H9 (cell line): ENCODE data around the gene ZNF638. TPM values are rescaled to one million over a fixed set of nuclear protein-coding genes. Genes with fewer than 3 reads are reported as not detected.
A peak's percentile ranks its signal among the peaks of the same experiment; 100 is the strongest.

Experiments used
- DNase-seq: peaks from one replicate; pipeline ENCODE4 v3.0.0-alpha.2; 2017
- H2AFZ ChIP-seq: one replicate; pipeline ENCODE4 v1.6.1; 2013; ENCODE audit warnings: mild to moderate bottlenecking, low read length, control low read depth, moderate library complexity
- H2AK5ac ChIP-seq: 2 replicates; pipeline ENCODE4 v1.6.1; 2013; ENCODE audit warnings: low read length, control low read depth, mixed read lengths; ENCODE audit not compliant: insufficient read length
- H2BK120ac ChIP-seq: one replicate; pipeline ENCODE4 v1.6.1; 2013; ENCODE audit warnings: low read depth, mild to moderate bottlenecking, low read length, control low read depth, inconsistent platforms; ENCODE audit not compliant: poor library complexity, severe bottlenecking
- H2BK12ac ChIP-seq: 2 replicates; pipeline ENCODE4 v1.6.1; 2013; ENCODE audit warnings: low read length, control low read depth, mixed read lengths, low read depth; ENCODE audit not compliant: insufficient read length
- H2BK15ac ChIP-seq: 2 replicates; pipeline ENCODE4 v1.6.1; 2013; ENCODE audit warnings: low read depth, low read length, control low read depth
- H2BK20ac ChIP-seq: one replicate; pipeline ENCODE4 v1.6.1; 2013; ENCODE audit warnings: low read depth, mild to moderate bottlenecking, low read length, control low read depth, inconsistent platforms; ENCODE audit not compliant: poor library complexity, severe bottlenecking
- H2BK5ac ChIP-seq: 2 replicates; pipeline ENCODE4 v1.6.1; 2013; ENCODE audit warnings: low read length, control low read depth, mixed read lengths; ENCODE audit not compliant: insufficient read length
- H3K14ac ChIP-seq: 2 replicates; pipeline ENCODE4 v1.6.1; 2013; ENCODE audit warnings: low read length, control low read depth; ENCODE audit not compliant: insufficient read depth
- H3K18ac ChIP-seq: 2 replicates; pipeline ENCODE4 v1.6.1; 2013; ENCODE audit warnings: low read depth, mild to moderate bottlenecking, mixed read lengths, low read length, control low read depth; ENCODE audit not compliant: insufficient read length
- H3K23ac ChIP-seq: 2 replicates; pipeline ENCODE4 v1.6.1; 2013; ENCODE audit warnings: low read length, control low read depth, mixed read lengths, low read depth; ENCODE audit not compliant: insufficient read length
- H3K23me2 ChIP-seq: 2 replicates; pipeline ENCODE4 v1.6.1; 2013; ENCODE audit warnings: low read depth, mild to moderate bottlenecking, mixed read lengths, low read length, control low read depth; ENCODE audit not compliant: insufficient read length, poor library complexity, severe bottlenecking
- H3K27ac ChIP-seq: 2 replicates; pipeline ENCODE4 v1.5.1; 2013; ENCODE audit warnings: low read length, control low read depth, mixed read lengths, low read depth; ENCODE audit not compliant: insufficient read length
- H3K27me3 ChIP-seq: 2 replicates; pipeline ENCODE4 v1.6.1; 2013; ENCODE audit warnings: low read length, control low read depth, inconsistent platforms; ENCODE audit not compliant: insufficient read depth
- H3K4ac ChIP-seq: 2 replicates; pipeline ENCODE4 v1.6.1; 2013; ENCODE audit warnings: low read depth, mild to moderate bottlenecking, control low read depth, inconsistent platforms, low read length, moderate library complexity
- H3K4me1 ChIP-seq: 2 replicates; pipeline ENCODE4 v1.6.1; 2013; ENCODE audit warnings: low read length, control low read depth, inconsistent platforms; ENCODE audit not compliant: insufficient read depth
- H3K4me2 ChIP-seq: 2 replicates; pipeline ENCODE4 v1.6.1; 2013; ENCODE audit warnings: low read length, control low read depth, mixed read lengths; ENCODE audit not compliant: insufficient read length, insufficient read depth
- H3K56ac ChIP-seq: 2 replicates; pipeline ENCODE4 v1.6.1; 2013; ENCODE audit warnings: low read depth, mild to moderate bottlenecking, mixed read lengths, low read length, control low read depth; ENCODE audit not compliant: insufficient read length
- H3K79me1 ChIP-seq: 2 replicates; pipeline ENCODE4 v1.6.1; 2013; ENCODE audit warnings: low read depth, mild to moderate bottlenecking, moderate library complexity, low read length, control low read depth, inconsistent platforms; ENCODE audit not compliant: insufficient read depth, poor library complexity, severe bottlenecking
- H3K79me2 ChIP-seq: 2 replicates; pipeline ENCODE4 v1.6.1; 2013; ENCODE audit warnings: low read length, control low read depth, inconsistent platforms; ENCODE audit not compliant: insufficient read depth
- H3K9ac ChIP-seq: 2 replicates; pipeline ENCODE4 v1.6.1; 2013; ENCODE audit warnings: low read length, control low read depth, mixed read lengths; ENCODE audit not compliant: insufficient read length; ENCODE audit errors: extremely low read depth
- H3K9me3 ChIP-seq: one replicate; pipeline ENCODE4 v1.6.1; 2013; ENCODE audit warnings: low read depth, low read length, inconsistent platforms; ENCODE audit not compliant: control insufficient read depth
- H3T11ph ChIP-seq: one replicate; pipeline ENCODE4 v1.6.1; 2013; ENCODE audit warnings: mild to moderate bottlenecking, low read length, control low read depth, inconsistent platforms
- H4K20me1 ChIP-seq: one replicate; pipeline ENCODE4 v1.6.1; 2013; ENCODE audit not compliant: control insufficient read depth, insufficient read length, insufficient read depth
- H4K5ac ChIP-seq: 2 replicates; pipeline ENCODE4 v1.6.1; 2013; ENCODE audit warnings: low read depth, mild to moderate bottlenecking, mixed read lengths, low read length, control low read depth; ENCODE audit not compliant: insufficient read length
- H4K8ac ChIP-seq: replicated peaks from 2 replicates; pipeline ENCODE4 v1.6.1; 2013; ENCODE audit warnings: low read length, control low read depth, mixed read lengths, low read depth; ENCODE audit not compliant: insufficient read length
- H4K91ac ChIP-seq: 2 replicates; pipeline ENCODE4 v1.6.1; 2013; ENCODE audit warnings: low read depth, mild to moderate bottlenecking, moderate library complexity, mixed read lengths, low read length, control low read depth; ENCODE audit not compliant: insufficient read length
- H3K27ac Mint-ChIP-seq, 3 experiments: 2 replicates in 2 of 3; 3 replicates in 1 of 3; pipeline ENCODE4 v1.8.0; 2020 to 2021; ENCODE audit warnings: mixed read lengths in 3 of 3, mild to moderate bottlenecking in 1 of 3, moderate library complexity in 1 of 3
- H3K27me3 Mint-ChIP-seq: 2 replicates; pipeline ENCODE4 v1.8.0; 2021; ENCODE audit warnings: low read depth, mild to moderate bottlenecking, moderate library complexity, mixed read lengths
- H3K36me3 Mint-ChIP-seq, 3 experiments: 2 replicates in 2 of 3; 3 replicates in 1 of 3; pipeline ENCODE4 v1.8.0; 2020 to 2021; ENCODE audit warnings: low read depth in 3 of 3, mixed read lengths in 3 of 3; ENCODE audit not compliant: insufficient read depth in 1 of 3
- H3K4me1 Mint-ChIP-seq, 2 experiments: 2 replicates each; pipeline ENCODE4 v1.8.0; 2020; ENCODE audit warnings: mixed read lengths in 2 of 2
- H3K4me3 Mint-ChIP-seq, 2 experiments: 2 replicates in 1 of 2; 3 replicates in 1 of 2; pipeline ENCODE4 v1.8.0; 2020 to 2021; ENCODE audit warnings: mild to moderate bottlenecking in 2 of 2, mixed read lengths in 2 of 2, moderate library complexity in 1 of 2
- H3K9me3 Mint-ChIP-seq, 2 experiments: 2 replicates in 1 of 2; 3 replicates in 1 of 2; pipeline ENCODE4 v1.8.0; 2020; ENCODE audit warnings: mild to moderate bottlenecking in 2 of 2, mixed read lengths in 2 of 2, moderate library complexity in 1 of 2
- CTCF ChIP-seq: fragments of 200-600 bp; sonication (generic); conservative IDR thresholded peaks from 3 replicates; pipeline ENCODE4 v1.8.0; 2021; ENCODE audit warnings: antibody characterized with exemption, mild to moderate bottlenecking
- WGBS: extraction: QIAGEN DNeasy Blood & Tissue Kit; methylation state at CpG from one replicate; pipeline ENCODE4 v1.1.7; 2013; ENCODE audit warnings: missing lambda C conversion rate, low lambda C conversion rate, mixed read lengths; ENCODE audit not compliant: insufficient read length; ENCODE audit errors: extremely low coverage; 5-methylcytosine and 5-hydroxymethylcytosine counted together
- total RNA-seq: library from RNA; stranded (reverse); gene quantifications from 2 replicates; pipeline ENCODE4 v1.2.1, GENCODE V29; 2021

Gene ZNF638
- total RNA-seq, 1 experiment from 2014 or later: 146 TPM

GRCh38 chr2:71454221-71455010 is 122.8 kb downstream of the ZNF638 start:
- no peaks in the 10 kb centered on the region for H3K79me1 ChIP-seq
- H3K36me3 Mint-ChIP-seq: no peaks in the 10 kb centered on the region
- DNase-seq: peak; percentile 61
- H3K9me3 Mint-ChIP-seq: no peaks in the 10 kb centered on the region
- H2BK20ac ChIP-seq: no peak overlapping the region
- no peak overlapping the region for H4K8ac ChIP-seq
- H3K56ac ChIP-seq: no peak overlapping the region
- no peak overlapping the region for H3K27ac ChIP-seq
- no peak overlapping the region for H3K9ac ChIP-seq
- H3K4me1 ChIP-seq: peaks cover 14% of the 10 kb centered on the region
- no CpG with 5 or more reads among the region's 17 CpGs for WGBS
- H2AK5ac ChIP-seq: no peak overlapping the region
- no peak overlapping the region for H3T11ph ChIP-seq
- no peak overlapping the region for H2BK5ac ChIP-seq
- H3K27me3 Mint-ChIP-seq: peaks cover 60% of the 10 kb centered on the region
- H2BK15ac ChIP-seq: no peak overlapping the region
- no peak overlapping the region for H3K4ac ChIP-seq
- no peak overlapping the region for H4K5ac ChIP-seq
- no peak overlapping the region for H2BK120ac ChIP-seq
- H3K4me1 Mint-ChIP-seq: peaks cover 47% of the 10 kb centered on the region in 2 experiments
- H3K79me2 ChIP-seq: no peaks in the 10 kb centered on the region
- TF ChIP-seq CTCF: 0 out of 3 replicates have a peak, but pooled peaks have one; percentile 26
- peak overlapping the region; percentile 84 for H3K4me2 ChIP-seq
- H3K9me3 ChIP-seq: no peaks in the 10 kb centered on the region
- H3K4me3 Mint-ChIP-seq: peak overlapping the region; percentile 64 to 77
- no peak overlapping the region; the same call in 1 of the 2 replicates for H3K14ac ChIP-seq
- no peak overlapping the region for H3K18ac ChIP-seq
- H3K27ac Mint-ChIP-seq: no peak overlapping the region
- H4K20me1 ChIP-seq: no peaks in the 10 kb centered on the region
- no peak overlapping the region for H4K91ac ChIP-seq
- peaks cover 13% of the 10 kb centered on the region for H3K23me2 ChIP-seq
- H3K23ac ChIP-seq: no peak overlapping the region
- no peak overlapping the region for H2BK12ac ChIP-seq
- no peak overlapping the region for H2AFZ ChIP-seq
- peaks cover 16% of the 10 kb centered on the region; the same call in 1 of the 2 replicates for H3K27me3 ChIP-seq
